ES-I3 (cell line): Measurements from ENCODE around the gene BBX.

Experiments used
- H3K36me3 ChIP-seq: 2 replicates; pipeline ENCODE4 v1.6.1; 2013; ENCODE audit warnings: mild to moderate bottlenecking, low read length, control low read depth, moderate library complexity; ENCODE audit not compliant: insufficient read depth
- H3K4me1 ChIP-seq: 2 replicates; pipeline ENCODE4 v1.6.1; 2013; ENCODE audit warnings: mild to moderate bottlenecking, control low read depth, low read length; ENCODE audit not compliant: insufficient read depth
- H3K9ac ChIP-seq: 2 replicates; pipeline ENCODE4 v1.6.1; 2013; ENCODE audit warnings: low read depth, mild to moderate bottlenecking, low read length, moderate library complexity
- H3K9me3 ChIP-seq: 2 replicates; pipeline ENCODE4 v1.6.1; 2013; ENCODE audit warnings: mild to moderate bottlenecking, low read length, moderate library complexity; ENCODE audit not compliant: control insufficient read depth, insufficient read depth

The BBX gene

DNA sequence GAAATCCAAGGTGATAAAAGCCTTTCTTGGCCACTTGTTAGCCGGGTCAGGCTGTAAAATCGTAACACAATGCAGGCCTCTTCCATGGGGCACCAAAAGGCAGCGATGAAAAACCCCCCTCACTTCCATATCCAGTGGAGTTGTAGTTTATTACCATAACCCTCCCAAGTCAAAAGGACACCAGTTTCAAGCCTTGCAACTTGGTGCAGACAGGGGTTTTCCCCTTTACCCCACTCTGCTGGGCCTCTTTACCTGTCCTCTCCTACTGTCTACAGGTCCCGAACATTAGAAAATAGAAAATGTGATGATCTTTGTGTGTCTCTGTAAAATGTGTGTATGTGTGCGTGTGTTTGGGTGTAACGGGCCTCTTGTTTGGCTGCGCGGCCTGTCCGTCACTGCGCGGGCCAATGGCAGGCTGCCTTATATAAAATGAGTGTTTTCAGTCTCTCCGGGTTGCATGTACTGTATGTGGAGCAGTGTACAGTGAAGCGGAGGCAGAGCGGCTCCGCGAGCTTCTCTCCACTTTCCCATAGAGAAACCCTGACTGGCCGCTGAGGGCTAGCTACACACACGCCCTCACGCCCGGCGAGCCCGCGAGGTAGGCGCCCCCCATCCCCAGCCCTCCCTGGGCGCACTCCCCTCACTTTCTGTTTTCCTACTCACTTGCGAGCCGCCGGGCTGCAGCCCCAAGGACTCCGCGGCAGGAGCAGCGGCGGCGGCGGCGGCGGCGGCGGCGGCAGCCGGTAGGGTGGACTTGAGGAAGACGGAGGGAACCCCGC lies at the start of gene BBX:
TSS of gene BBX (plus strand) at position 453 of the 779 bp plus-strand sequence. CDS start 187,499 bp downstream, outside the sequence.
- H3K9ac ChIP-seq: peak within 1 kb of the TSS; percentile 85
- H3K9me3 ChIP-seq: no peaks in the 10 kb centered on the region
- peaks cover 3% of the 10 kb centered on the region; the same call in 1 of the 2 replicates for H3K4me1 ChIP-seq
- no peaks in the 10 kb centered on the region for H3K36me3 ChIP-seq

DNA sequence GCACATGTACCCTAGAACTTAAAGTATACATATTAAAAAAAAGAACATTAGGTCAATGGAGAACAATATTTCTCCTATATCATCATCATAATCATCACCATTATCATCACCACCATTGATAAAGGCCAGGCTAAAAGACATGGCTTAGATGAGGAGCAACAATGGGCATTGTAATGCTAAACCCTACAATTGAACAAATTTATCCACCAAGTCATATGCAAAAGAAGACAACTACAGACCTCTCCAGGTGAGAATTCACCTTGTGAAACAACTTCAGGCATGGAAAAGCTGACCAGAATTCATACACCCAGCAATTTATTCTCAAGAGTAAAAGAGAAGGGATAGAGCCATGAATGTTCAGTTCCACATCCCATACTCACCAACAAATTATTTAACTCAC lies 46.3 kb upstream of the BBX start:
- Histone ChIP-seq H3K36me3 (no peaks in the 10 kb centered on the region), H3K4me1 (no peaks in the 10 kb centered on the region; the same call in 1 of the 2 replicates), H3K9ac (no peak overlapping the region), H3K9me3 (no peaks in the 10 kb centered on the region)

DNA sequence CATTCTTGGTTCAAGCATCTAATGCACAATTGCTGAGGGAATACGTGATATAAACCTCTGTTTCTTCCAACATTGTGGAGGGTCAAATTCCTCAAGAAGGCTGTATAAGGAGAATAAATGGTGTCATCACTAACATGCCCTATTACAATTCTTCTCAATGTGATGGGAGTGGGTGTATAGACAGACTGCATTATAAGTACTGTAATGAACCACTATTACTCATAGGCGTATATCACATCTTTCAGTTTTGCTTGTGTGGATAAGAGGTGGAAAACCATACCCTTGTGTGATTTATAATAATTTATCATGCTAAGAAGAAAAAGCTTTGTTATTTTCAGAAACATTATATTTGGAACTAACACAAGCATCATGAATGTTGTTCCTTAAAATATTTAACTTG lies 35.3 kb upstream of the BBX start:
- H3K36me3 ChIP-seq: no peaks in the 10 kb centered on the region
- H3K4me1 ChIP-seq: 0 out of 2 replicates have a peak, but pooled peaks cover 6% of the 10 kb centered on the region

DNA sequence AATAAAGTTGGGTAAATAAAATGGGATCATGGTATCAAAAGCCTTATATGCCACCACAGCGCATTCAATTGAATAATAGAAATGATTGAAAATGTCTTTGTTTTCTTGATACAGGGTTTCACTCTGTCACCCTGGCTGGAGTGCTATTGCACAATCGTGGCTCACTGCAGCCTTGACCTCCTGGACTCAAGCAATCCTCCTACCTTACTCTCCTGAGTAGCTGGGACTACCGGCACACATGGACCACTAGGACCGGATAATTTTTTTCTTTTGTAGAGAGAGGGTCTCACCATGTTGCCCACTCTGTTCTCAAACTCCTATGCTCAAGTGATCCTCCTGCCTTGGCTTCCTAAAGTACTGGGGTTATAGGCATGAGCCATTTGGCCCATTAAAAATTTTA lies 33.8 kb upstream of the BBX start:
- no peak overlapping the region for H3K9ac ChIP-seq
- no peaks in the 10 kb centered on the region for H3K36me3 ChIP-seq
- 0 out of 2 replicates have a peak, but pooled peaks cover 6% of the 10 kb centered on the region for H3K4me1 ChIP-seq
- no peaks in the 10 kb centered on the region for H3K9me3 ChIP-seq

More for the DNA sequence above, 35.3 kb upstream of the BBX start:
- Histone ChIP-seq H3K9me3 (no peaks in the 10 kb centered on the region), H3K9ac (no peak overlapping the region)

DNA sequence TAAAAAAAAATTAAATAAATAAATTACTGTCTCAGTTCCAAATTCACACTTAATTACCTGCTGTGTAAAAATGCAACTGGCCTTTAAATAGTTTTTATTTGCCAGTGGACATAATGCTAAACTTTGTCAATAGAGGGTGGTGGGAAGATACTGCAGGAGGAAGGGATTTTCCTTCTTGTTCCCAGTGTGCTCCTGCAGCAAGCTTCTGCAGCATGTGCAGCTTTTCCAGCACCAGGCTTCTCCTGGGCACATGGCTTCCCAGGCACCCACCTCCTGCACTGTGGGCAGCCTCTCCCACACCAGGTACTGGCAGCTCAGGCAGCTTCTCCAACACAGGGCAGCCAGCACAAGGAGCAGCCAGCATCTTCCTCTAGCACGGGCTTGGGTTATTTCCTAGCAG lies 29.6 kb upstream of the BBX start:
- Histone ChIP-seq H3K9me3 (no peaks in the 10 kb centered on the region), H3K36me3 (no peaks in the 10 kb centered on the region), H3K9ac (no peak overlapping the region), H3K4me1 (no peaks in the 10 kb centered on the region; the same call in 1 of the 2 replicates)

DNA sequence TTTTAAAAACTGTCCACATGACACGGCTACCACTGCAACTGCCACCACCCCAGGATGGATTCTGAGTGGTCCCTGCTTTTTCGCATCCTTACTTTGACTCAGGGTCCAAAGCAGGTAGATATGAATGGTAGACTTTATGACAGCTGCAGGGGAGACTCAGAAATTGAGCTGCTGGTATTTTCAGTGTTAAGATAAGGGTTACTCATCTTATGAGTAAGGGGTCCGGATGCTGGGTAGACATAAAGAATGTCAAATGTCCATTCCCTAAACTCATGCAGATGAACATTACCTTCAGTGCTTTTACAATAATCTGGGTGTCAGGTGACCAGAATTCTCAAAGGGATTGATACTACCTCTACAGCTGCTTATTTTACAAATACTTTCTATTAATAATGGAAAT lies 25.9 kb upstream of the BBX start:
- Histone ChIP-seq H3K9ac (no peak overlapping the region), H3K4me1 (no peaks in the 10 kb centered on the region; the same call in 1 of the 2 replicates), H3K9me3 (no peaks in the 10 kb centered on the region), H3K36me3 (no peaks in the 10 kb centered on the region)

DNA sequence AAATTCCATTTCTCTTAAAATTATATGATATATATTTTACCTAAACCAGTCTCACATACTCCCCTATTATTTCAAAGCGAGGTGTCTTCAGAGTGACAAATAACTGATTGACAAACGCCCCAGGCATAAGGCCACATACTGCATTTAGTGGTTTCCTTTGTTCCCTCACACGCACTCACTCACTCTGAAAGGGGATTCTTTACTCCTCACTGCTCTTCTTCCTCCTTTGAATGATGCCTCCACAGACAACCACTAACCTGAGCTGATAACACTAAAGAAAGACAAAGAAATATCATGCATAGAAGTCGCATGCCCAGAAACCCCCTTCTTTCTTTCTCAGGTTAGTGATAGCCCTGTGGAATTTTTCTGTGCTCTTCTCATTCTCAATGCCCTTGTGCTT lies 24.1 kb upstream of the BBX start:
- no peak overlapping the region for H3K9ac ChIP-seq
- H3K4me1 ChIP-seq: no peaks in the 10 kb centered on the region; the same call in 1 of the 2 replicates
- H3K9me3 ChIP-seq: no peaks in the 10 kb centered on the region
- H3K36me3 ChIP-seq: no peaks in the 10 kb centered on the region

DNA sequence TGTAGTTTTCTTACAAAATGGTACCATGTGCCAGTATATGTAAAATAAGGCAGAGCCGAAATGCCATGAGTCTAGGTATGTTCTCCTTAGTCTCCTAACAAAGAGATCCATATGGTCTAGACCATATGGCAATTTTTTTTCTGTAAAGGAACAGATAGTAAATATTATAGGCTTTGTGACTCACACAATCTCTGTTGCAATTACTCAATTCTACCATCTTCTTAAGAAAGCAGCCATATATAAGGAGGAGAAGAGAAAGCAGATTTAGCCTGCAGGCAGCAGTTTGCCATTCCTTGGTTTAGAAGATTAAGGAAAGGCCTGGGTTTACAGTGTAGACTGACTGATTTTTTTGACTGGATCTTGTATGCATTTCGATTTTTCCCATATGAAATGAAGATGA lies 16.3 kb upstream of the BBX start:
- H3K36me3 ChIP-seq: no peaks in the 10 kb centered on the region
- H3K9ac ChIP-seq: no peak overlapping the region
- H3K4me1 ChIP-seq: no peaks in the 10 kb centered on the region
- no peaks in the 10 kb centered on the region for H3K9me3 ChIP-seq

DNA sequence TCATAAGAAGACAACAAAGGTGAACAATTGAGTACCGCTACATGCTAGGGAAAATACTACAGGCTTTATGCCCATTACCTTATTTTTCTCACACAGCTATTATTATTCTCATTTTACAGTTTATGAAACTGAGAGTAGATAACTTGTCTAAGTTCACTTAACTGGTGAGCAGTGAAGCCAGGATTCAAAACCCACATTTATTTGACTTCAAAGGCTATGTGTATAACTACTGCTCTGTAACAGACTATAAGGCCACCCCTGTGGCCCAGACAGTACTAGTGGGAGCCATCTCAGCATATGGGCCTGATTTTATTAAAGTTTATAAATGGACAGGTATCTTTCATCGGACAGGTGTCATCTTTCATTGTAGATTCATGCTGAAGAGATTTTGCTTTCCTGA lies 14.4 kb upstream of the BBX start:
- Histone ChIP-seq H3K9ac (no peak overlapping the region), H3K9me3 (no peaks in the 10 kb centered on the region), H3K36me3 (no peaks in the 10 kb centered on the region), H3K4me1 (no peaks in the 10 kb centered on the region)

DNA sequence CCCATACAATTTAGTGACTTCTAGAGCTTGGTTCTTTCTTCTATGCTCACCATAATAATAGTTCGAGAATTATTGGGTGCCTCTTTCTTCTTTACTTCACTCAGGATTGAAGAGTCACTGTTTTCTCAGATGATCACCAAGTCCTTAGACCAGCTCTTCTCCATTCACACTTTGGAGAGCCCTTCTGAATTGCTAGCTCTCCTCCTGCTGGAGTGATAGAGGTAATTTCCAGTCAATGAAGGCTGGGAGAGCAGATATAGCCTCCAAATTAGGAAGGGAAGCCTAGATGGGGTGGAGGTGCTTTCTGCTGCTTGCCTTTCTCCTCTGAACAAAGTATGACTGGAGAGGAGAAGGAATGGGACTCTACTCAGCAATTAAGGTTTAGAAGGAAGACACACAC lies 10.7 kb upstream of the BBX start:
- Histone ChIP-seq H3K9me3 (no peaks in the 10 kb centered on the region), H3K36me3 (no peaks in the 10 kb centered on the region), H3K9ac (no peak overlapping the region), H3K4me1 (no peaks in the 10 kb centered on the region)

DNA sequence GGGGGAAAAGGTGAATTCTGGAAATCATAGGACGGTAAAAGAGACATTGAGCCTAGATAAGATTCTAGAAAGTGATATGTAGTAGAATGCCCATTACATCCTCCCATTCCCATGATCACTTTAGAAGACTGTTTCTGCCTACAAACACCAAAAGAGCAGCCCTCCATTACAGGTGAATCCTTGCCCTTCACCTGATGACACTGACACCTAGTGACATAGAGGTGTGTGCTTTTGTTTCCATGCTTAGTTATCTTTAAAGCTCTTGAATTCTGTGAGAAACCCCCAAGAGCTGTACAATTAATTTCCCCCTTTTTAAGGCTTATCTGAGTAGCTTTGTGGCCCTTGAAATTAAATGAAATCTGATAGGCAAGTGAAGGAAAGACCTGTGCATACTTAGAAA lies 8.3 kb upstream of the BBX start:
- Histone ChIP-seq H3K9me3 (no peaks in the 10 kb centered on the region), H3K4me1 (no peaks in the 10 kb centered on the region), H3K9ac (no peak overlapping the region), H3K36me3 (no peaks in the 10 kb centered on the region)

DNA sequence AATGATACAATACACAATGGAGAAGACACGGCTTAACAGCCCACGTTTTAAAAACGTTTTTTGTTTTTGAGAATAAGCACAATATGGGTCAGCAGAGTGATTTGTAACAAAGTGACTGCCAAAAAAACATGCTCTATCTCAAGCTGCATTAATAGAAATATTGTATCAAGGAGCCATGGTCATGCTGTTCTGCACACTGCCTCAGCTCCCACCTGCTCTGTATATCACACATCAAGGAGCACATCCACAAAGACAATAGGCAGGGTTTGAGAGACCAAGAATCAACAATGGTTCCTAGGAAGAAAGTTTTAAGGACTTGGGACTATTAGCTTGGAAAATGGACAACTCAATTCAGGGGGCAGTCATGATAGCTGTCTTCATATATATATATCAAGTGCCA lies 6.3 kb upstream of the BBX start:
- Histone ChIP-seq H3K36me3 (no peaks in the 10 kb centered on the region), H3K9ac (no peak overlapping the region), H3K4me1 (no peaks in the 10 kb centered on the region), H3K9me3 (no peaks in the 10 kb centered on the region)

DNA sequence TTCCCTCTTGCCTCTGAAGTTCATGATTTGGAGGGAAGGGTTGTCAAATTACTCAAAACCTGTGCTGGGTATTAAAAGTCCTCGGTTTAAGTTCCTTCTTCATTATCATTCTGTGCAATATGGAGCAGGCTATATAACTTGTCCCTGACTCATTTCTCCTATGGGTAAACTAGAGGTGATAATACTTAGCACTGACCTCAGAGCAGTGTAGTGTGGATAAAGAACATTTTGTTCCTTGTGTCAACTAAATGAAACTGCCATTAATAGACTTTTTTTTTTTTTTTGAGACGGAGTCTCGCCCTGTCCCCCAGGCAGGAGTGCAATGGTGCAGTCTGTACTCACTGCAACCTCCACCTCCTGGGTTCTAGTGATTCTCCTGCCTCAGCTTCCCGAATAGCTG lies 2.2 kb upstream of the BBX start:
- Histone ChIP-seq H3K9me3 (no peaks in the 10 kb centered on the region), H3K4me1 (no peaks in the 10 kb centered on the region), H3K36me3 (no peaks in the 10 kb centered on the region), H3K9ac (no peak overlapping the region)

DNA sequence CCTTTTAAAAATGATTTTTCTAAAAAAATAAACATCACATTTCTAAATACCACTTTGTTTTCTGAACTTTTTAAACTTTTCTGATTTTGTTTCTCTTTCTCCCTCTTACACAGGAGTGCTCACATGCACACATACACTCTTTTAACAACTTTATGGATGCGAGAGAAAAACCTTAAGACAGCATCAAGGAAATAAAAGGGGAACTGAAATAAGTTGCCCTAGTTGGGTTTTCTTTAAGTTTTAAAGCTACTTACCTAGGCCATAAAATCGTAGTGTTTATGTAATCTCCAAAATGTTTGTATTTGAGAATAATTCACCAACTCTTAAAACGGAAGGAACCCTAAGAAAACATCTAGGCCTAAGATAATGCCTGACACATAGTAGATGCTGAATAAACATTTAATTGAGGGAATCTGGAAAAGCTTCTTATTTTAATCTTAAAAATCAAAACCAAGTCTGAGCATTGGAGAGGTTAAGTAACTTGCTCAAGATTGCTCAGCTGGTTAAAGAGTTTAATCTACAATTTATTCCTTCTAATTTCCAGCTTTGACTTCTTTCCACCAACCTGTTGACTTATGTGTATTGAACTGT lies 1.2 kb upstream of the BBX start:
- Histone ChIP-seq H3K4me1 (peaks cover 3% of the 10 kb centered on the region; the same call in 1 of the 2 replicates), H3K36me3 (no peaks in the 10 kb centered on the region), H3K9ac (no peak overlapping the region), H3K9me3 (no peaks in the 10 kb centered on the region)

DNA sequence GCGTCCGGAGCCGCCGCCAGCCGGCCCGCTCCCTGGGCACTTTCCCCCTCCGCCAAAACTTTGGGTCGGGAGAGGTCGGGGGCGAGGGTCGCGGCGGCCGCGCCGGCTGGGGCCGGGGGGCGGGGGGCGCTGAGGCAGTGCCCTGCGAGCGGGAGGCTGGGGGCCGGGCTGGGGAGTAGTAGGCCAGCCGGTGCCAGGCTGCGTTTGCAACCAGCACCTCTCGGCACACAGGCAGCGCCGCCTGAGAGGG lies 452 bp downstream of the BBX start:
- H3K4me1 ChIP-seq: peaks cover 3% of the 10 kb centered on the region; the same call in 1 of the 2 replicates
- peak overlapping the region; percentile 85 for H3K9ac ChIP-seq
- no peaks in the 10 kb centered on the region for H3K36me3 ChIP-seq
- H3K9me3 ChIP-seq: no peaks in the 10 kb centered on the region
